ENCODE results near the gene PDZD2. TPM values are rescaled to one million over a fixed set of nuclear protein-coding genes. Genes with fewer than 3 reads are reported as not detected.

Gene PDZD2
- total RNA-seq, 2 donors from 2014 or later = 4.5 to 15.7 TPM

DNA sequence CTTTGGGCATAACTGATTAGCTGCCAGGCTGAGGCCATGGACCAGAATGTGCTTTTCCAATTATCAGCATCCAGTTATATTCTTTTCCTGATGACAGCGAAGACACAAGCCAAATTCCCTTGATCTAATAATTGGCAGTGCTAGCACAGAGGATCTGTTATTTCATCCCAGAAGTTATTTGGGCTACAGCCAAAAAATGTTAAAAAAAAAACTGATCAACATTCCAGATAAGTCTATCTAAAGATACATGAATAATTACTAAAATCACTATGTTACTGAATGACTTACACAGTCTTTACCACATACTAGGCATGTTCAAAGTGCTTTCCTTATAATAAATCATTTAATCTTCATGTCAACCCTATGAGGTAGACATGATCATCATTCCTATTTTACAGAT lies 13.5 kb upstream of the PDZD2 start:
- Histone ChIP-seq H3K4me1 (ENCODE audit: control insufficient read depth in 1 of 2, low read depth in 2 of 2) (no peaks in the 10 kb centered on the region), H3K9me3 (no peaks in the 10 kb centered on the region), H3K27ac (no peak overlapping the region), H3K4me3 (no peak overlapping the region), H3K27me3 (replicated peaks; ENCODE audit: insufficient read depth) (no peaks in the 10 kb centered on the region), H3K36me3 (no peaks in the 10 kb centered on the region)
- DNase-seq (ENCODE audit: low spot score) = no peak
- ATAC-seq (ENCODE audit: insufficient number of reproducible peaks, low FRiP score, low read depth) = no peak
- TF ChIP-seq CTCF (IDR thresholded peaks at IDR 0.05) = no peak

- no peaks in the 10 kb centered on the region for H3K27me3 ChIP-seq (replicated peaks; ENCODE audit: insufficient read depth)
- no peak overlapping the region for H3K4me3 ChIP-seq
- DNase-seq (ENCODE audit: low spot score) = no peak
- no peak overlapping the region for H3K27ac ChIP-seq
- H3K36me3 ChIP-seq = no peaks in the 10 kb centered on the region
- H3K4me1 ChIP-seq (ENCODE audit: control insufficient read depth in 1 of 2, low read depth in 2 of 2) = no peaks in the 10 kb centered on the region
- H3K9me3 ChIP-seq = no peaks in the 10 kb centered on the region
- no peak for TF ChIP-seq CTCF (IDR thresholded peaks at IDR 0.05)
- ATAC-seq (ENCODE audit: insufficient number of reproducible peaks, low FRiP score, low read depth) = no peak
Measured at GRCh38 chr5:31626156-31626555, 12.8 kb upstream of the PDZD2 start.

DNA sequence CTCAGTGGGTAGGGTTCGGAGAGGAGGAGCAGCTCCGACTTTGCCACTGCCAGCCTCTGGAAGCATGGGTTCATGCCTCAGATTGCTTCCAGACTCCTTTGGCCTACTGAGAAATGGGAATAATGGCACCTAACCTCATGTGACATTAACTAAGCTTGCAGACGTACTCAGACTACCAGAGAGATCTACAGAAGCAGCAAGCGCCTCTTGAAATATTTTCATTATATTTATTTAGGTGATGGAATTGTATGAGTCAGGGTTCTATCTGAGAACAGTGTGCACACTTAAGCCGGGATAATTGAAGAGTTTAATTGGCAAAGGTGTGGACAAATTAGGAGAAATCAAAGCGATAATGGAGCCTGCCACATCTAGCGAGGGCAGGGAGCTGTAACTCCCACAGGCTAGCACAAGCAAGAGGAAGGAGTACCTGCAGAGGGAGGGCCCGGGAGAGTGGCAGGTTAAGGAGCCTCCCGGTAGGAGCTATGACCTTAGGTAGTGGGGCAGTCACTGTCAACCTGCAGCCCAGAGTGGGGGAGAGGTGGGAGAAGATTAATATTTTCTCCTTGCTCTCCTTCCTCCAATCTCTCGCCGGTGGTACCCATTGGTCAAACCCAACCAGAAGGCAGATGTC lies 12.2 kb upstream of the PDZD2 start:
- no peak overlapping the region for H3K27ac ChIP-seq
- DNase-seq (ENCODE audit: low spot score) = no peak

DNA sequence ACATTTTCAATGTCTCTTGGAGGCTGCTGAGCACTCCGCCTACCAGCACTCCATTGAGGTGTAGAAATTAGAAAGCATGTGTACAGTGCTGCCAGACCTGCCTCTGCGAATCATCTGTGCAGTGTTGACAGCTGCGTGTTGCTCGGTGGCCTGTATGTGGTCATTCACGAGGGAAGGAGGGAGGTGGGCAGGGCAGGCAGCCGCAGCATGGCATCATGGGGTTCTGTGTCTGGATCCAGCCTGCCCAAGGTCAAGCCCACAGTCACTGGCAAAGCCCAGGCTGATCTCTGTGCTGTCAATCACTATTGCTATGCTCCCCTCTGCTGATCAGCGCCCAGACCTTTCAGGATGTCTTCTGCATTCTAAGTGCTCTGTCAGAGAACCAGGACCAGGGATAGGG lies 8.0 kb upstream of the PDZD2 start:
- ATAC-seq (ENCODE audit: insufficient number of reproducible peaks, low FRiP score, low read depth) = no peak
- Histone ChIP-seq H3K36me3 (no peaks in the 10 kb centered on the region), H3K27me3 (replicated peaks; ENCODE audit: insufficient read depth) (no peaks in the 10 kb centered on the region), H3K9me3 (no peaks in the 10 kb centered on the region), H3K4me3 (no peak overlapping the region), H3K4me1 (ENCODE audit: control insufficient read depth in 1 of 2, low read depth in 2 of 2) (no peaks in the 10 kb centered on the region), H3K27ac (no peak overlapping the region)
- DNase-seq (ENCODE audit: low spot score) = no peak
- TF ChIP-seq CTCF (IDR thresholded peaks at IDR 0.05) = no peak

More for the DNA sequence above, 12.2 kb upstream of the PDZD2 start:
- Histone ChIP-seq H3K36me3 (no peaks in the 10 kb centered on the region), H3K4me3 (no peak overlapping the region), H3K9me3 (no peaks in the 10 kb centered on the region), H3K27me3 (replicated peaks; ENCODE audit: insufficient read depth) (no peaks in the 10 kb centered on the region), H3K4me1 (ENCODE audit: control insufficient read depth in 1 of 2, low read depth in 2 of 2) (no peaks in the 10 kb centered on the region)
- TF ChIP-seq CTCF (IDR thresholded peaks at IDR 0.05) = no peak
- no peak for ATAC-seq (ENCODE audit: insufficient number of reproducible peaks, low FRiP score, low read depth)

GRCh38 chr5:31632460-31632859 lies 6.5 kb upstream of the PDZD2 start:
- no peak for DNase-seq (ENCODE audit: low spot score)

More at GRCh38 chr5:31632460-31632859, 6.5 kb upstream of the PDZD2 start:
- Histone ChIP-seq H3K27me3 (replicated peaks; ENCODE audit: insufficient read depth) (no peaks in the 10 kb centered on the region), H3K4me3 (no peak overlapping the region), H3K9me3 (no peaks in the 10 kb centered on the region), H3K36me3 (no peaks in the 10 kb centered on the region), H3K27ac (no peak overlapping the region), H3K4me1 (ENCODE audit: control insufficient read depth in 1 of 2, low read depth in 2 of 2) (peaks cover 0 to 3% of the 10 kb centered on the region in 2 donors)
- no peak for ATAC-seq (ENCODE audit: insufficient number of reproducible peaks, low FRiP score, low read depth)
- no peak for TF ChIP-seq CTCF (IDR thresholded peaks at IDR 0.05)
